ENCODE results near the gene KIF1B.
"Not testable (repeated sequence)": the region's sequence is repeated elsewhere in the genome, so short reads cannot be mapped to it uniquely, and the experiment has no call there.

The KIF1B gene

GRCh38 chr1:10216090-10216749, 5.8 kb downstream of the KIF1B start:
- TF ChIP-seq CTCF (IDR thresholded peaks at IDR 0.05; ENCODE audit: insufficient read depth, low read depth, low read length, missing control alignments): no peak
- peak overlapping the region; percentile 14; the same call in 1 of the 2 replicates for H3K4me3 ChIP-seq (ENCODE audit: low read depth, low read length)
- no peak for DNase-seq (ENCODE audit: low read depth)

GRCh38 chr1:10217748-10218441, 7.5 kb downstream of the KIF1B start:
- H3K4me3 ChIP-seq (ENCODE audit: low read depth, low read length): no peak overlapping the region
- TF ChIP-seq CTCF (IDR thresholded peaks at IDR 0.05; ENCODE audit: insufficient read depth, low read depth, low read length, missing control alignments): no peak
- no peak for DNase-seq (ENCODE audit: low read depth)

GRCh38 chr1:10220200-10220599, 9.8 kb downstream of the KIF1B start:
- H3K4me3 ChIP-seq (ENCODE audit: low read depth, low read length): no peak overlapping the region
- DNase-seq (ENCODE audit: low read depth): no peak
- no peak for TF ChIP-seq CTCF (IDR thresholded peaks at IDR 0.05; ENCODE audit: insufficient read depth, low read depth, low read length, missing control alignments)

- not testable (repeated sequence) for H3K4me3 ChIP-seq (ENCODE audit: low read depth, low read length); DNase-seq (ENCODE audit: low read depth)
These were observed 10.3 kb downstream of the KIF1B start for GRCh38 chr1:10220657-10221056.

- no peak overlapping the region for H3K4me3 ChIP-seq (ENCODE audit: low read depth, low read length)
- TF ChIP-seq CTCF (IDR thresholded peaks at IDR 0.05; ENCODE audit: insufficient read depth, low read depth, low read length, missing control alignments): no peak
- no peak for DNase-seq (ENCODE audit: low read depth)
These were observed 15.2 kb downstream of the KIF1B start for GRCh38 chr1:10225573-10225972.

GRCh38 chr1:10228528-10228927, 18.2 kb downstream of the KIF1B start:
- no peak overlapping the region for H3K4me3 ChIP-seq (ENCODE audit: low read depth, low read length)
- no peak for TF ChIP-seq CTCF (IDR thresholded peaks at IDR 0.05; ENCODE audit: insufficient read depth, low read depth, low read length, missing control alignments)
- DNase-seq (ENCODE audit: low read depth): no peak

- H3K4me3 ChIP-seq (ENCODE audit: low read depth, low read length): no peak overlapping the region
- DNase-seq (ENCODE audit: low read depth): no peak
- TF ChIP-seq CTCF (IDR thresholded peaks at IDR 0.05; ENCODE audit: insufficient read depth, low read depth, low read length, missing control alignments): no peak
These were observed 19.5 kb downstream of the KIF1B start for GRCh38 chr1:10229903-10230302.

Data from GM12865 (cell line).